KMS-11 (cell line): ENCODE results near the gene F13A1.
"Not testable (repeated sequence)": the region's sequence is repeated elsewhere in the genome, so short reads cannot be mapped to it uniquely, and the experiment has no call there.

Experiments
- H2AFZ ChIP-seq: fragments of 200-600 bp; sonication (generic); 2 replicates; pipeline ENCODE4 v1.6.1; 2016; ENCODE audit warnings: antibody characterized with exemption, mixed run types, low read depth
- H3K27ac ChIP-seq: fragments of 200-600 bp; sonication (generic); 2 replicates; pipeline ENCODE4 v1.6.1; 2016; ENCODE audit warnings: mild to moderate bottlenecking, mixed run types
- H3K27me3 ChIP-seq: fragments of 200-600 bp; sonication (generic); 2 replicates; pipeline ENCODE4 v1.6.1; 2017; ENCODE audit warnings: mild to moderate bottlenecking, low read depth, mixed run types, moderate library complexity; ENCODE audit not compliant: insufficient read depth
- H3K36me3 ChIP-seq: fragments of 200-600 bp; sonication (generic); 2 replicates; pipeline ENCODE4 v1.6.1; 2017; ENCODE audit warnings: mild to moderate bottlenecking, mixed run types; ENCODE audit not compliant: insufficient read depth
- H3K4me1 ChIP-seq: fragments of 200-600 bp; sonication (generic); 2 replicates; pipeline ENCODE4 v1.6.1; 2016; ENCODE audit warnings: mild to moderate bottlenecking, low read depth, mixed run types; ENCODE audit not compliant: poor library complexity, severe bottlenecking
- H3K4me2 ChIP-seq: fragments of 200-600 bp; sonication (generic); 2 replicates; pipeline ENCODE4 v1.7.0; 2016; ENCODE audit warnings: mild to moderate bottlenecking, mixed run types
- H3K4me3 ChIP-seq: fragments of 200-600 bp; sonication (generic); IDR thresholded peaks from 2 replicates; pipeline ENCODE4 v1.6.1; 2017; ENCODE audit warnings: low read depth, low read length, mixed read lengths; ENCODE audit not compliant: insufficient read depth
- H3K79me2 ChIP-seq: fragments of 200-600 bp; sonication (generic); 2 replicates; pipeline ENCODE4 v1.6.1; 2016; ENCODE audit warnings: low read depth, mixed run types; ENCODE audit not compliant: insufficient read depth
- H3K9ac ChIP-seq: fragments of 200-600 bp; sonication (generic); 2 replicates; pipeline ENCODE4 v1.6.1; 2016; ENCODE audit warnings: mild to moderate bottlenecking, mixed run types
- H4K20me1 ChIP-seq: fragments of 200-600 bp; sonication (generic); 2 replicates; pipeline ENCODE4 v1.6.1; 2016; ENCODE audit warnings: mild to moderate bottlenecking, mixed run types; ENCODE audit not compliant: insufficient read depth
- TF ChIP-seq, protein P1 (sequence below): fragments of 200-600 bp; sonication (generic); conservative IDR thresholded peaks from 2 replicates; pipeline ENCODE4 v1.6.1; 2017; ENCODE audit warnings: low read depth, mild to moderate bottlenecking, antibody characterized with exemption, low read length, moderate library complexity, mixed read lengths

Gene F13A1

GRCh38 chr6:6314596-6314995 is 5.9 kb downstream of the F13A1 start:
- H4K20me1 ChIP-seq, result no peaks in the 10 kb centered on the region
- H3K27me3 ChIP-seq, result no peaks in the 10 kb centered on the region
- no peaks in the 10 kb centered on the region for H3K79me2 ChIP-seq
- H3K9ac ChIP-seq, result no peak overlapping the region
- H3K4me1 ChIP-seq, result peaks cover 8% of the 10 kb centered on the region
- no peak overlapping the region for H2AFZ ChIP-seq
- TF ChIP-seq, protein P1, sequence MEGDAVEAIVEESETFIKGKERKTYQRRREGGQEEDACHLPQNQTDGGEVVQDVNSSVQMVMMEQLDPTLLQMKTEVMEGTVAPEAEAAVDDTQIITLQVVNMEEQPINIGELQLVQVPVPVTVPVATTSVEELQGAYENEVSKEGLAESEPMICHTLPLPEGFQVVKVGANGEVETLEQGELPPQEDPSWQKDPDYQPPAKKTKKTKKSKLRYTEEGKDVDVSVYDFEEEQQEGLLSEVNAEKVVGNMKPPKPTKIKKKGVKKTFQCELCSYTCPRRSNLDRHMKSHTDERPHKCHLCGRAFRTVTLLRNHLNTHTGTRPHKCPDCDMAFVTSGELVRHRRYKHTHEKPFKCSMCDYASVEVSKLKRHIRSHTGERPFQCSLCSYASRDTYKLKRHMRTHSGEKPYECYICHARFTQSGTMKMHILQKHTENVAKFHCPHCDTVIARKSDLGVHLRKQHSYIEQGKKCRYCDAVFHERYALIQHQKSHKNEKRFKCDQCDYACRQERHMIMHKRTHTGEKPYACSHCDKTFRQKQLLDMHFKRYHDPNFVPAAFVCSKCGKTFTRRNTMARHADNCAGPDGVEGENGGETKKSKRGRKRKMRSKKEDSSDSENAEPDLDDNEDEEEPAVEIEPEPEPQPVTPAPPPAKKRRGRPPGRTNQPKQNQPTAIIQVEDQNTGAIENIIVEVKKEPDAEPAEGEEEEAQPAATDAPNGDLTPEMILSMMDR, result no peak
- no peaks in the 10 kb centered on the region for H3K36me3 ChIP-seq
- no peak overlapping the region for H3K4me2 ChIP-seq
- no peak overlapping the region for H3K27ac ChIP-seq
- no peak overlapping the region for H3K4me3 ChIP-seq

GRCh38 chr6:6312901-6313441 is 7.5 kb downstream of the F13A1 start:
- Histone ChIP-seq H3K9ac (no peak overlapping the region), H3K4me3 (no peak overlapping the region), H3K79me2 (no peaks in the 10 kb centered on the region), H3K27ac (no peak overlapping the region), H3K4me2 (no peak overlapping the region), H3K27me3 (no peaks in the 10 kb centered on the region), H4K20me1 (no peaks in the 10 kb centered on the region), H3K4me1 (peaks cover 6% of the 10 kb centered on the region), H2AFZ (no peak overlapping the region), H3K36me3 (no peaks in the 10 kb centered on the region)
- TF ChIP-seq, protein P1, result no peak

DNA sequence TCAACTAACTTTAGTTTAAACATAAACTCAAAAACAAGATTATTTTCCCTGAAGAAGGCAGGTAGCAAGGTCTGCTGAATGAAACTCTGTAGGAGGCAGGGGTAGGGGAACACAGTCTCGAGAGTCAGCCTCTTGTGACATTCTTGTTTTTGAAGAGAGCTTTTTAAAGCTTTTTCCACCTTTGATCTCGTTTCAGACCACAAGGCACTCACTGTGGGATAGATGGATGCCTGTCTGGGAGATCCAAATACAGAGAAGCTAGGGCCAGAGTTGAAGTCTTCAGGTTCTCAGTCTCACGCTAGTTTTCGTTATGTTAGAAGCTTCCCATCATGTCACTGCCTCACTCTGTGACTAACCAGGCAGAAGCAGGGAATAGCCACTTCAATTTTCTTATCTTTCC is 14.9 kb downstream of the F13A1 start:
- TF ChIP-seq, protein P1, result no peak
- Histone ChIP-seq H3K36me3 (no peaks in the 10 kb centered on the region), H3K4me1 (no peaks in the 10 kb centered on the region), H2AFZ (no peak overlapping the region), H3K4me2 (no peak overlapping the region), H3K4me3 (no peak overlapping the region), H4K20me1 (no peaks in the 10 kb centered on the region), H3K27me3 (no peaks in the 10 kb centered on the region), H3K79me2 (no peaks in the 10 kb centered on the region), H3K27ac (no peak overlapping the region), H3K9ac (no peak overlapping the region)

DNA sequence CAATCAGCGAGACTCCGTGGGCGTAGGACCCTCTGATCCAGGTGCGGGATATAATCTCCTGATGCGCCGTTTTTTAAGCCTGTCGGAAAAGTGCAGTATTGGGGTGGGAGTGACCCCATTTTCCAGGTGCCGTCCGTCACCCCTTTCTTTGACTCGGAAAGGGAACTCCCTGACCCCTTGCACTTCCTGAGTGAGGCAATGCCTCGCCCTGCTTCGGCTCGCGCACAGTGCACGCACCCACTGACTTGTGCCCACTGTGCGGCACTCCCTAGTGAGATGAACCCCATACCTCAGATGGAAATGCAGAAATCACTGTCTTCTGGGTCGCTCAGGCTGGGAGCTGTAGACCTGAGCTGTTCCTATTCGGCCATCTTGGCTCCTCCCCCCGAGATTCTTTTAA is 20.1 kb downstream of the F13A1 start:
- not testable (repeated sequence) for H3K4me1 ChIP-seq, H4K20me1 ChIP-seq, H3K4me3 ChIP-seq, H3K79me2 ChIP-seq, H3K27me3 ChIP-seq, H3K36me3 ChIP-seq, H3K9ac ChIP-seq, H3K4me2 ChIP-seq, H3K27ac ChIP-seq, H2AFZ ChIP-seq

DNA sequence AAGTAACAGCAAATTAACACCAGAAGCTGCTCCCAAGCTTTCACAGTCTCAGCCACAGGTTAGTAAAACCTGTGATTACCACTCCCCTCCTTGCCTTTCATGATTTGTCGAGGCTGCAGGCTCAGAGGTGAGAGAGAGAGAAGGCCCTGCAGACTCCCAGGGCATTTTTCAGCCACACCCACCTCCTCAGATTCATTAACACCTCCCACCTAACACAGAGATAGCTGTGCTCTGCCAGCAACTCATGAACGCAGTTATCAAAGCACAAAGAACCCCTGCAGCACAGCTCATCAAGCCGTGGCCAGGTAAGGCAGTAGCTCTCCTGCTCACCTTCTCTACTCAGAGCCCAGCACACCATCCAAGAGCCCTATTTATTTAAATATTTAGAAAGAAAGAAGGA is 27.1 kb downstream of the F13A1 start:
- Histone ChIP-seq H3K79me2 (no peaks in the 10 kb centered on the region), H3K4me3 (no peak overlapping the region), H3K27ac (no peak overlapping the region), H3K36me3 (no peaks in the 10 kb centered on the region), H3K4me2 (no peak overlapping the region), H3K9ac (no peak overlapping the region), H4K20me1 (no peaks in the 10 kb centered on the region), H3K4me1 (no peaks in the 10 kb centered on the region), H2AFZ (no peak overlapping the region), H3K27me3 (no peaks in the 10 kb centered on the region)
- TF ChIP-seq, protein P1, result no peak
